Astrocyte (in vitro differentiated cells and primary cell): ENCODE data around the gene AQP1. TPM values are rescaled to one million over a fixed set of nuclear protein-coding genes. Genes with fewer than 3 reads are reported as not detected.

ENCODE experiments used
- DNase-seq: peaks from one replicate; pipeline ENCODE4 v3.0.0-alpha.2; 2010; ENCODE audit warnings: low read depth
- FAIRE-seq: peaks from 2 replicates; lab custom pipeline; 2011; peaks lifted over from hg19 to GRCh38; lab: Jason Lieb, UNC
- H2AFZ ChIP-seq: 2 replicates; pipeline ENCODE4 v1.6.0; 2012; ENCODE audit warnings: low read depth, low read length, inconsistent platforms
- H3K27ac ChIP-seq: 2 replicates; pipeline ENCODE4 v1.5.1; 2011; ENCODE audit warnings: low read depth, low read length, inconsistent platforms
- H3K27me3 ChIP-seq: 2 replicates; pipeline ENCODE4 v1.6.0; 2011; ENCODE audit warnings: low read length, inconsistent platforms; ENCODE audit not compliant: insufficient read depth
- H3K36me3 ChIP-seq: 2 replicates; pipeline ENCODE4 v1.5.1; 2011; ENCODE audit warnings: low read length, inconsistent platforms; ENCODE audit not compliant: insufficient read depth
- H3K4me1 ChIP-seq: 2 replicates; pipeline ENCODE4 v1.5.1; 2011; ENCODE audit warnings: low read length, inconsistent platforms; ENCODE audit not compliant: insufficient read depth
- H3K4me2 ChIP-seq: 2 replicates; pipeline ENCODE4 v1.6.0; 2012; ENCODE audit warnings: low read length, inconsistent platforms
- H3K4me3 ChIP-seq: 2 replicates; pipeline ENCODE4 v1.5.1; 2011; ENCODE audit warnings: low read depth, mild to moderate bottlenecking, low read length, inconsistent platforms; ENCODE audit not compliant: insufficient read depth
- H3K79me2 ChIP-seq: 2 replicates; pipeline ENCODE4 v1.6.0; 2012; ENCODE audit warnings: mild to moderate bottlenecking, low read length, inconsistent platforms; ENCODE audit not compliant: insufficient read depth
- H3K9ac ChIP-seq: 2 replicates; pipeline ENCODE4 v1.6.0; 2012; ENCODE audit warnings: mild to moderate bottlenecking, low read length, inconsistent platforms
- H3K9me3 ChIP-seq: 2 replicates; pipeline ENCODE4 v1.5.1; 2012; ENCODE audit warnings: low read depth, mild to moderate bottlenecking, low read length, inconsistent platforms; ENCODE audit not compliant: insufficient read depth
- H4K20me1 ChIP-seq: 2 replicates; pipeline ENCODE4 v1.6.0; 2012; ENCODE audit warnings: low read length, inconsistent platforms; ENCODE audit not compliant: insufficient read depth
- H3K27ac Mint-ChIP-seq: one replicate; pipeline ENCODE4 v1.8.0; 2021; ENCODE audit warnings: mild to moderate bottlenecking, mixed read lengths; ENCODE audit not compliant: unreplicated experiment
- H3K27me3 Mint-ChIP-seq: one replicate; pipeline ENCODE4 v1.8.0; 2021; ENCODE audit warnings: low read depth, mixed read lengths; ENCODE audit not compliant: unreplicated experiment
- H3K36me3 Mint-ChIP-seq: one replicate; pipeline ENCODE4 v1.8.0; 2021; ENCODE audit warnings: low read depth, mixed read lengths; ENCODE audit not compliant: unreplicated experiment
- H3K4me1 Mint-ChIP-seq: one replicate; pipeline ENCODE4 v1.8.0; 2021; ENCODE audit warnings: low read depth, mixed read lengths; ENCODE audit not compliant: unreplicated experiment
- H3K4me3 Mint-ChIP-seq: one replicate; pipeline ENCODE4 v1.8.0; 2021; ENCODE audit warnings: mild to moderate bottlenecking, moderate library complexity, mixed read lengths; ENCODE audit not compliant: unreplicated experiment
- H3K9me3 Mint-ChIP-seq: one replicate; pipeline ENCODE4 v1.8.0; 2021; ENCODE audit warnings: mild to moderate bottlenecking, mixed read lengths; ENCODE audit not compliant: unreplicated experiment
- EZH2 ChIP-seq: IDR thresholded peaks from 2 replicates; pipeline ENCODE4 v1.6.1; 2012; ENCODE audit warnings: mild to moderate bottlenecking, low read length, inconsistent platforms; ENCODE audit not compliant: insufficient read depth
- total RNA-seq: library from RNA; stranded (reverse); gene quantifications from 2 replicates; pipeline ENCODE4 v1.2.1, GENCODE V29; 2021
- TF ChIP-seq, protein P1 (sequence below): IDR thresholded peaks from 2 replicates; pipeline ENCODE4 v1.5.1; 2011; ENCODE audit warnings: low read depth, mild to moderate bottlenecking, inconsistent platforms, low read length, moderate library complexity; ENCODE audit not compliant: insufficient read depth

Gene AQP1
- total RNA-seq, 1 donor from 2014 or later: 6.7 TPM

DNA sequence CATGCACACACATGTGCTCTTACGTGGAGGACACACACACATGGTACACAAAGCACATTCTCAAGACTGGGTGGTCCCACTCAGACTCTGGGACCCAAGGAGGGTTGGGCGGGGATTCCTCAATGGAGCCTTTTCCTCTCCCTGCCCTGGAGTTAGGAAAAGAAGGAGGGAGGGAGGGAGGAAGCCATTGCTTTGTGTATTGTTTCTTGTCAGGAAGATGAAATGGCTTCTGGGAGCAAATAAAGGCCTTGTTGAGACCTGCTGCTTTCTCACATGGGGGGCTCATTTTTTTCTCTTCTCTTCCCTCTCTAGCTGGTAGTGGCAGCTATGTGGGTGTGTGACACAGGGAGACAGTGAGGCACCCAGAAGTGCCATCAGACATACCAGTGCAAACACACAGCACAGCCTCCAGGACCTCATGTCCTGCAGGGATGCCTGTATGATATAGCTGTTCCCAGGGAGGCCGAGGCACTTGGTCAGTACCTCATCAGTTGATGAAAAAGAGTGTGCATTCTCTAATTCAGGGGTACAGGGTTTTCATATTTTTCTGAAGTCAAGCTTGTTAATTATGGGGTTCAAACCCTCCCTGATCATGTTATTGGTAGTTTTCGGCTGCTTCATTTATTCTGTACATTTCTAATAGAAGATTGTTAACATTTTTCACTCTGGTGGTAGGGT lies 5.7 kb downstream of the AQP1 start:
- Mint-ChIP-seq H3K27ac (no peak overlapping the region), H3K4me1 (peaks cover 32% of the 10 kb centered on the region), H3K27me3 (peaks cover 20% of the 10 kb centered on the region), H3K9me3 (peaks cover 2% of the 10 kb centered on the region), H3K4me3 (no peak overlapping the region), H3K36me3 (no peaks in the 10 kb centered on the region)
- Histone ChIP-seq H3K79me2 (no peaks in the 10 kb centered on the region), H3K9me3 (no peaks in the 10 kb centered on the region), H3K27me3 (no peaks in the 10 kb centered on the region), H3K4me3 (no peak overlapping the region), H2AFZ (no peak overlapping the region), H3K9ac (no peak overlapping the region), H3K36me3 (no peaks in the 10 kb centered on the region), H4K20me1 (no peaks in the 10 kb centered on the region), H3K27ac (no peak overlapping the region), H3K4me1 (peaks cover 32% of the 10 kb centered on the region), H3K4me2 (no peak overlapping the region)
- TF ChIP-seq, protein P1, sequence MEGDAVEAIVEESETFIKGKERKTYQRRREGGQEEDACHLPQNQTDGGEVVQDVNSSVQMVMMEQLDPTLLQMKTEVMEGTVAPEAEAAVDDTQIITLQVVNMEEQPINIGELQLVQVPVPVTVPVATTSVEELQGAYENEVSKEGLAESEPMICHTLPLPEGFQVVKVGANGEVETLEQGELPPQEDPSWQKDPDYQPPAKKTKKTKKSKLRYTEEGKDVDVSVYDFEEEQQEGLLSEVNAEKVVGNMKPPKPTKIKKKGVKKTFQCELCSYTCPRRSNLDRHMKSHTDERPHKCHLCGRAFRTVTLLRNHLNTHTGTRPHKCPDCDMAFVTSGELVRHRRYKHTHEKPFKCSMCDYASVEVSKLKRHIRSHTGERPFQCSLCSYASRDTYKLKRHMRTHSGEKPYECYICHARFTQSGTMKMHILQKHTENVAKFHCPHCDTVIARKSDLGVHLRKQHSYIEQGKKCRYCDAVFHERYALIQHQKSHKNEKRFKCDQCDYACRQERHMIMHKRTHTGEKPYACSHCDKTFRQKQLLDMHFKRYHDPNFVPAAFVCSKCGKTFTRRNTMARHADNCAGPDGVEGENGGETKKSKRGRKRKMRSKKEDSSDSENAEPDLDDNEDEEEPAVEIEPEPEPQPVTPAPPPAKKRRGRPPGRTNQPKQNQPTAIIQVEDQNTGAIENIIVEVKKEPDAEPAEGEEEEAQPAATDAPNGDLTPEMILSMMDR: no peak
- TF ChIP-seq EZH2: no peak
- DNase-seq: no peak
- no peak for FAIRE-seq

DNA sequence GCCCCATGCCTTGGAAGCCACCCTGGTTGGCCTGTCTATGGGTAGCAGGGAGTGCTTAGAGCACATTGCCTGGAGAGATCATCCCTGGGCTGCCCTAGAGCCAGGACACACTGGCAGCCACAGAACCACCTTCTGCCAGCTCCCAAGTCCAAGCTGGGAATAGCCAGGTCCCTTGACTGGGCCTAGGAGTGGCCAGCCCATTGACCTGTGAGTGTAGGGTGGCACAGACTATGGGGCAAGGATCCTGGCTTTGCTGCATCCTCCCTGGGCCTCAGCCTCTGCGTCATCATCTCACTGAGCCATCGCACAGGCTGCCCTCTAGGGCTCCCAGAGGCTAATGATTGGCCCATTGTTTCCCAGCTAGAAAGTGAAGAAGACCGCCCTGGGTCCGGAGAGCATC lies 7.0 kb downstream of the AQP1 start:
- Histone ChIP-seq H3K79me2 (no peaks in the 10 kb centered on the region), H2AFZ (no peak overlapping the region), H3K27me3 (no peaks in the 10 kb centered on the region)

More for the DNA sequence above, 7.0 kb downstream of the AQP1 start:
- Histone ChIP-seq H3K4me3 (no peak overlapping the region), H3K9me3 (no peaks in the 10 kb centered on the region), H3K27ac (no peak overlapping the region), H3K9ac (no peak overlapping the region), H3K36me3 (no peaks in the 10 kb centered on the region), H3K4me1 (peaks cover 32% of the 10 kb centered on the region), H3K4me2 (no peak overlapping the region), H4K20me1 (no peaks in the 10 kb centered on the region)
- DNase-seq: no peak
- no peaks in the 10 kb centered on the region for H3K36me3 Mint-ChIP-seq
- no peak overlapping the region for H3K4me3 Mint-ChIP-seq
- peaks cover 9% of the 10 kb centered on the region for H3K27me3 Mint-ChIP-seq
- peaks cover 31% of the 10 kb centered on the region for H3K4me1 Mint-ChIP-seq
- TF ChIP-seq, protein P1: no peak
- no peak for TF ChIP-seq EZH2
- FAIRE-seq: no peak
- no peak overlapping the region for H3K27ac Mint-ChIP-seq
- H3K9me3 Mint-ChIP-seq: no peaks in the 10 kb centered on the region
